Parathyroid adenoma (tissue), 2 donors: Measurements from ENCODE around the gene DHX58.
"Not testable (repeated sequence)": the region's sequence is repeated elsewhere in the genome, so short reads cannot be mapped to it uniquely, and the experiment has no call there.

ENCODE experiments used
- H2AFZ ChIP-seq: fragments of 300-600 bp; sonication (generic); one replicate; pipeline ENCODE4 v1.7.0; 2017; ENCODE audit warnings: antibody characterized with exemption, mild to moderate bottlenecking
- H3K27ac ChIP-seq: fragments of 300-600 bp; sonication (generic); one replicate; pipeline ENCODE4 v1.7.0; 2017
- H3K27me3 ChIP-seq: fragments of 300-600 bp; sonication (generic); one replicate; pipeline ENCODE4 v1.7.0; 2017; ENCODE audit warnings: low read length; ENCODE audit not compliant: control insufficient read depth, insufficient read depth
- H3K36me3 ChIP-seq: fragments of 300-600 bp; sonication (generic); one replicate; pipeline ENCODE4 v1.7.0; 2017; ENCODE audit warnings: low read length; ENCODE audit not compliant: control insufficient read depth, insufficient read depth
- H3K4me1 ChIP-seq: fragments of 300-600 bp; sonication (generic); one replicate; pipeline ENCODE4 v1.7.0; 2017; ENCODE audit warnings: control low read depth
- H3K4me2 ChIP-seq: fragments of 300-600 bp; sonication (generic); one replicate; pipeline ENCODE4 v1.7.0; 2017; ENCODE audit warnings: low read length
- H3K4me3 ChIP-seq: fragments of 300-600 bp; sonication (generic); one replicate; pipeline ENCODE4 v1.7.0; 2017; ENCODE audit warnings: low read depth, low read length
- H3K79me2 ChIP-seq: fragments of 300-600 bp; sonication (generic); one replicate; pipeline ENCODE4 v1.7.0; 2017; ENCODE audit warnings: control low read depth
- H3K9ac ChIP-seq: fragments of 300-600 bp; sonication (generic); one replicate; pipeline ENCODE4 v1.7.0; 2017; ENCODE audit warnings: mild to moderate bottlenecking
- H3K9me3 ChIP-seq: fragments of 300-600 bp; sonication (generic); one replicate; pipeline ENCODE4 v1.7.0; 2017; ENCODE audit warnings: low read length; ENCODE audit not compliant: control insufficient read depth
- TF ChIP-seq, protein P1 (sequence below): fragments of 300-600 bp; sonication (generic); IDR thresholded peaks from one replicate; pipeline ENCODE4 v1.7.0; 2017; ENCODE audit warnings: antibody characterized with exemption, mild to moderate bottlenecking
- donor health status: primary hyperparathyroidism.

The DHX58 gene

DNA sequence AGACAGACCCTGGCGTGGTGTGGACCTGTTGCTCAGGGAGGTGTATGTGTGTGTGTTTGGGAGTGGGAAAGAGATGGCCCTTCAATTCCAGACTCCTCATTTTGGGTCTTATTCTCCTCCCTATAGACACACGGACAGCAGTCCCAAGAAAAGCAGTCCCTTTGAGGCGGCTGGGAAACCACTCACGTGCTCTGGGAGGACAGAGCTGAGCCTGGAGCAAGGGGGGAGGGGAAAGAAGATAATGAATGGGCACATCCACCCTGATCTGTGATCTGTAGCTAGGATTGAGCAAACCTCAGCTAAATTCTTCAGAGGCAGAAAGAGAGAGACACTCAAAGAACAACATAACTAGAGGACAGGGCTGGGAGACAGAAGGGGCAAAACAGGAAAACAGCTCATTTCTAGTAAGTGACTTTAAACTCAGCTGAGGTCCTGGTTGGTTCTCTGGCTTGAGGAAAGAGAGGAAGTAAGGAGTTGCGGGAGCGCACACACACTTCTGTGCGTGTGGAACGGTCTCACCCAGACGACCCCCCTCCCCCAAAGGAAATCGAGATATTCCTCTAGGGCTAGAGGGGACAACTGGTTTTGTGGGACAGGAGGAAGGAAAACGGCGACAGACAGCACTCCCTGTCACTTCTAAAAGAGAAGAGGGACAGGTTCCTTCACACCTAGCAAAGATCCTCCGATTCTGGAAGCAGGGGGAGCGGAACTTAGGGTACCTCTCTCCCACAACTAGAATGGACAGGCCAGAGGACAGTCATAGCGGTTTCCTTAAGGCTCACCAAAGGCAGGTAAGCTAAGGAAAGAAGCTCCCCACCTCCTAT, 41.6 kb upstream of the DHX58 start:
- peak overlapping the region; percentile 79 for H3K9ac ChIP-seq
- no peaks in the 10 kb centered on the region for H3K9me3 ChIP-seq
- peaks cover 3% of the 10 kb centered on the region for H3K4me1 ChIP-seq
- H3K4me2 ChIP-seq, result peak overlapping the region; percentile 94
- H3K27ac ChIP-seq, result peak overlapping the region; percentile 29
- peak overlapping the region; percentile 99 for H3K4me3 ChIP-seq
- H3K79me2 ChIP-seq, result peaks cover 42% of the 10 kb centered on the region
- no peaks in the 10 kb centered on the region for H3K27me3 ChIP-seq
- TF ChIP-seq, protein P1, sequence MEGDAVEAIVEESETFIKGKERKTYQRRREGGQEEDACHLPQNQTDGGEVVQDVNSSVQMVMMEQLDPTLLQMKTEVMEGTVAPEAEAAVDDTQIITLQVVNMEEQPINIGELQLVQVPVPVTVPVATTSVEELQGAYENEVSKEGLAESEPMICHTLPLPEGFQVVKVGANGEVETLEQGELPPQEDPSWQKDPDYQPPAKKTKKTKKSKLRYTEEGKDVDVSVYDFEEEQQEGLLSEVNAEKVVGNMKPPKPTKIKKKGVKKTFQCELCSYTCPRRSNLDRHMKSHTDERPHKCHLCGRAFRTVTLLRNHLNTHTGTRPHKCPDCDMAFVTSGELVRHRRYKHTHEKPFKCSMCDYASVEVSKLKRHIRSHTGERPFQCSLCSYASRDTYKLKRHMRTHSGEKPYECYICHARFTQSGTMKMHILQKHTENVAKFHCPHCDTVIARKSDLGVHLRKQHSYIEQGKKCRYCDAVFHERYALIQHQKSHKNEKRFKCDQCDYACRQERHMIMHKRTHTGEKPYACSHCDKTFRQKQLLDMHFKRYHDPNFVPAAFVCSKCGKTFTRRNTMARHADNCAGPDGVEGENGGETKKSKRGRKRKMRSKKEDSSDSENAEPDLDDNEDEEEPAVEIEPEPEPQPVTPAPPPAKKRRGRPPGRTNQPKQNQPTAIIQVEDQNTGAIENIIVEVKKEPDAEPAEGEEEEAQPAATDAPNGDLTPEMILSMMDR, result no peak
- peak overlapping the region; percentile 71 for H2AFZ ChIP-seq
- no peaks in the 10 kb centered on the region for H3K36me3 ChIP-seq

DNA sequence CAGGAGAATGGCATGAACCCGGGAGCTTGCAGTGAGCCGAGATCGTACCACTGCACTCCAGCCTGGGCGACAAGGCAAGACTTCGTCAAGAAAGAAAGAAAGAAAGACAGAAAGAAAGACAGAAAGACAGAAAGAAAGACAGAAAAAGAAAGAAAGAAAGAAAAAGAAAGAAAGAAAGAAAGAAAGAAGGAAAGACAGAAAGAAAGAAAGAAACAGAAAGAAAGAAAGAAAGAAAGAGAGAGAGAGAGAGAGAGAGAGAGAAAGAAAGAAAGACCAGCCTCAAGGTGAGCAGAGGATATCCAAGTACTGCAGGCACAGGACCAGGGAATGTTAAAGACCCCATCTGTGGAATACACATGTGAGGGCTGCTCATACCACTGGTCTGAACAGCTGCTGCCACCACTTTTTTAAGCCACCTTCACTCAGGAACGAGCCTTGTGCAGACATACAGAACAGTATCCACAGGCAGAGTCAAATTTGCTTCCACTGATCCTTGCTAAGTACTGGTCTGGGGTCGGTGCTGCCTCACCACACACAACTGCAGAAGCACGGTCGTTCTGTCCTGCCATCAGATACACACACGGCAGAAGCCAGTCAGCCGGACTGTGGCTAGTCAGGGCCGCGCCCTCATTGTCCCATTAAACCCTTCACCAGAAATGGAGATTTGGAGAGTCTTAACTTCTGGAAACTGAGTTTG, 34.5 kb upstream of the DHX58 start:
- Histone ChIP-seq H3K4me3 (no peak overlapping the region), H3K27ac (no peak overlapping the region), H3K27me3 (no peaks in the 10 kb centered on the region), H2AFZ (no peak overlapping the region), H3K36me3 (no peaks in the 10 kb centered on the region), H3K4me2 (no peak overlapping the region), H3K79me2 (peaks cover 48% of the 10 kb centered on the region), H3K9ac (no peak overlapping the region), H3K9me3 (no peaks in the 10 kb centered on the region), H3K4me1 (peaks cover 5% of the 10 kb centered on the region)
- TF ChIP-seq, protein P1, result no peak

DNA sequence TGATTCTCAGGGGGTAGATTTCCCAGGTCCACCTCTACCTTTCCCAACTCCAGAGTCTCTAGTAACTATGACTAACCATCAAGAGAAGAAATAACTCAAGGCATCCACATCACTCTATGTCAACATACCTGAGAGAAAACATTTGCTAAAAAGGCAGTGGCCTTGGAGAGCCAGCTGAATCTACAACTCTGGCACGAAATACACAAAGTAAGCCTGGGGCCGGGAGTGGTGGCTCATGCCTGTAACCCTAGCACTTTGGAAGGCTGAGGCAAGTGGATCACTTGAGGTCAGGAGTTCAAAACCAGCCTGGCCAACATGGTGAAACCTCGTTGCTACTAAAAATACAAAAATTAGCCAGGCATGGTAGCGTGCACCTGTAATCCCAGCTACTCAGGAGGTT, 30.6 kb upstream of the DHX58 start:
- H3K4me1 ChIP-seq, H3K9ac ChIP-seq, H3K4me3 ChIP-seq, H3K27ac ChIP-seq, H3K36me3 ChIP-seq, H2AFZ ChIP-seq, H3K4me2 ChIP-seq, H3K27me3 ChIP-seq, H3K9me3 ChIP-seq: not testable (repeated sequence)
- H3K79me2 ChIP-seq, result peaks cover 57% of the 10 kb centered on the region

DNA sequence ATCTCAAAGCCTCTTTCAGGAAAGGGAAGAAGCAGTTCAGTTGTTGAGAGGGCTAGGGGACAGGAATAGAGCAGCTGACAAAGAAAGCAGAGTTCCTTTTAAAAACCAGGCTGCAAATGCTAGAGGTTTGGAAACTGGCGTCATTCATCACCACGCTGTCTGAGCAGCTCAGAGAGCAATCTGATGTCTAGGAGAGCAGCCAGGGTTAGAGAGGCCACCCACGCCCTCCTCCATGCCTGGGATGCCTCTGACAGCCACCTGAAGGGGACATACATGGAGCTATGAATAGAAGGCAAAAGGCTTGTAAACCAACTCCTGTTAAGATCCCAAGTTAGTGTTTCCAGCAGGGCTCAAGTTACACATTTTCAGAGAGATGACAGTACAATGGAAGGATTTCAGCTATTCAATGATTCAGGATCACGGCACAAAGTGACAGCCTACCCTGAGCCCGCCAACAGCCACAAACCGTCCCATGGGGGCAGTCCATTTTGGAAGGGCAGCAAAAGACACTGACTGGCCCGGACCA, 29.9 kb upstream of the DHX58 start:
- Histone ChIP-seq H3K4me3 (no peak overlapping the region), H3K4me2 (no peak overlapping the region), H3K4me1 (peaks cover 5% of the 10 kb centered on the region), H3K79me2 (peaks cover 64% of the 10 kb centered on the region), H3K36me3 (no peaks in the 10 kb centered on the region), H3K9me3 (no peaks in the 10 kb centered on the region), H3K9ac (no peak overlapping the region), H3K27me3 (no peaks in the 10 kb centered on the region), H3K27ac (no peak overlapping the region), H2AFZ (no peak overlapping the region)
- TF ChIP-seq, protein P1, result no peak

DNA sequence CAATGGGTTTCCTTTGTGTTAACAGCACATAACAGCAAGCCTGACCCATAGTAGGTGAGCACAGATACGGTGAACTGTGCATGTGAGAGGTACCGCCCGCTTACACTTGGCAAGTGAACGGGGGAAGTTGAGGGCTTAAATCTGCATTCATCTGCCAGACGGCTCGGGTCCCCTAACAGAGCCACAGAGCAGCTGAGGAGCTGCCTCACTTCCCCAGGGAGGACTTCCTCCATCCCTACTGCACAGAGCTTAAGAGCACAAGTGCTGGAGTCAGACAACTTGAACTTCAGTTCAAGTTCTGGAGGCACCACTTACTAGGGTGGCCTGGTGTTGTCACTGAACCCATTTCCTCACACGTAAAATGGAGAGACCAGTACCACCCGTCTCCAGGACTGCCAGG, 28.9 kb upstream of the DHX58 start:
- Histone ChIP-seq H3K4me2 (no peak overlapping the region), H2AFZ (no peak overlapping the region), H3K4me3 (no peak overlapping the region), H3K4me1 (peaks cover 5% of the 10 kb centered on the region), H3K9me3 (no peaks in the 10 kb centered on the region), H3K27me3 (no peaks in the 10 kb centered on the region), H3K79me2 (peaks cover 68% of the 10 kb centered on the region), H3K27ac (no peak overlapping the region), H3K9ac (no peak overlapping the region), H3K36me3 (no peaks in the 10 kb centered on the region)
- TF ChIP-seq, protein P1, result no peak

DNA sequence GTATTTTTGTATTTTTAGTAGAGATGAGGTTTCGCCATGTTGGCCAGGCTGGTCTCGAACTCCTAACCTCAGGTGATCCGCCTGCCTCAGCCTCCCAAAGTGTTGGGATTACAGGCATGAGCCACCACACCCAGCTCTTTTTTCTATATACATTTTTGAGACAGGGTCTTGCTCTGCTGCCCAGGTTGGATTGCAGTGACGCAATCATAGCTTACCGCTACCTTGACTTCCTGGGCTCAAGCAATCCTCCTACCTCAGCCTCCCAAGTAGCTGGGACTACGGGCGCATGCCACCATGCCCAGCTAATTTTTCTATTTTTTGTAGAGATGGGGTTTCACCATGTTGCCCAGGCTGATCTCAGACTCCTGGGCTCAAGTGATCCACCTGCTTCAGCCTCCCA, 28.2 kb upstream of the DHX58 start:
- not testable (repeated sequence) for H2AFZ ChIP-seq, H3K9ac ChIP-seq, H3K4me2 ChIP-seq, H3K4me3 ChIP-seq, H3K27me3 ChIP-seq, H3K9me3 ChIP-seq, H3K27ac ChIP-seq, H3K36me3 ChIP-seq
- Histone ChIP-seq H3K79me2 (peaks cover 72% of the 10 kb centered on the region), H3K4me1 (peaks cover 11% of the 10 kb centered on the region)
